Breast epithelium (tissue), 4 donors: ENCODE data around the gene ARID5B. TPM values are rescaled to one million over a fixed set of nuclear protein-coding genes. Genes with fewer than 3 reads are reported as not detected.

ENCODE experiments used
- DNase-seq, 2 donors: peaks; one replicate each; pipeline ENCODE4 v3.0.0-alpha.2; 2019; ENCODE audit warnings: low spot score in 2 of 2
- H3K27ac ChIP-seq, 2 donors: fragments of 200-600 bp; sonication (generic) in 1 of 2; one replicate each; pipeline ENCODE4 v1.5.1; 2016 to 2019; ENCODE audit warnings: mild to moderate bottlenecking in 1 of 2
- H3K27me3 ChIP-seq, 2 donors: fragments of 200-600 bp; sonication (generic) in 1 of 2; one replicate each; pipeline versions ENCODE4 v1.5.1 to v1.6.0; 2017 to 2019; ENCODE audit warnings: control low read depth in 1 of 2, mild to moderate bottlenecking in 1 of 2
- H3K36me3 ChIP-seq: fragments of 200-600 bp; one replicate; pipeline ENCODE4 v1.5.1; 2019
- H3K4me1 ChIP-seq, 2 donors: fragments of 200-600 bp; sonication (generic); one replicate each; pipeline ENCODE4 v1.5.1; 2016 to 2019; ENCODE audit warnings: control low read depth in 1 of 2
- H3K4me3 ChIP-seq, 3 donors: fragments of 200-600 bp; sonication (generic); 1 replicate in 2 of 3; 2 replicates in 1 of 3; pipeline ENCODE4 v1.5.1; 2016 to 2019; ENCODE audit warnings: mild to moderate bottlenecking in 3 of 3, moderate library complexity in 2 of 3
- H3K9me3 ChIP-seq, 2 donors: fragments of 200-600 bp; sonication (generic) in 1 of 2; one replicate each; pipeline ENCODE4 v1.5.1; 2016 to 2019; ENCODE audit warnings: control low read depth in 1 of 2
- CTCF ChIP-seq, 3 donors: fragments of 450-650 bp; IDR thresholded peaks; one replicate each; pipeline ENCODE4 v1.5.1; 2016 to 2017; ENCODE audit warnings: antibody characterized with exemption in 3 of 3, mild to moderate bottlenecking in 3 of 3, moderate library complexity in 3 of 3
- POLR2A ChIP-seq: fragments of 450-650 bp; IDR thresholded peaks from one replicate; pipeline ENCODE4 v1.6.1; 2016; ENCODE audit warnings: antibody characterized with exemption, mild to moderate bottlenecking, moderate library complexity
- POLR2AphosphoS5 ChIP-seq, 3 donors: sonication (generic); formaldehyde crosslinking; IDR thresholded peaks; one replicate each; pipeline ENCODE4 v1.6.1; 2017; ENCODE audit warnings: antibody characterized with exemption in 3 of 3
- intact Hi-C: fragments of 100-400 bp; cut with DNase I; formaldehyde crosslinking; loops from one replicate; pipeline ENCODE4 v1.15.1; 2023; ENCODE audit warnings: low total_unique reads
- total RNA-seq, 3 donors: library from RNA; depleted of rRNA; stranded (reverse); fragments of >200 nt; gene quantifications; one replicate each; pipeline ENCODE4 v1.1.0, GENCODE V29; 2016

Gene ARID5B
- total RNA-seq, 3 donors from 2014 or later: 89.5 to 166 (median 125) TPM

GRCh38 chr10:62095181-62096122, 194.0 kb downstream of the ARID5B start:
- Histone ChIP-seq H3K4me1 (peaks cover 7 to 29% of the 10 kb centered on the region in 2 donors), H3K36me3 (peaks cover 9% of the 10 kb centered on the region), H3K4me3 (peak overlapping the region in 1 of 3 donors; percentile 32), H3K27me3 (no peaks in the 10 kb centered on the region), H3K27ac (peak overlapping the region; percentile 71 to 89), H3K9me3 (no peaks in the 10 kb centered on the region)
- TF ChIP-seq CTCF (IDR thresholded peaks at IDR 0.05) (no peak), POLR2AphosphoS5 (IDR thresholded peaks at IDR 0.05) (peak in 2 of 3 donors; percentile 31 to 70)
- no peak for DNase-seq
- intact Hi-C loops: loop anchor here (10.0 kb wide), 1 partner anchor 1131 kb away; no protein-coding TSS in a partner anchor

GRCh38 chr10:62096256-62096933, 194.9 kb downstream of the ARID5B start:
- peak overlapping the region in 1 of 3 donors; percentile 7 for H3K4me3 ChIP-seq
- DNase-seq: no peak
- peaks cover 7 to 29% of the 10 kb centered on the region in 2 donors for H3K4me1 ChIP-seq
- TF ChIP-seq CTCF (IDR thresholded peaks at IDR 0.05) (no peak), POLR2A (no peak), POLR2AphosphoS5 (IDR thresholded peaks at IDR 0.05) (no peak)
- peaks cover 9% of the 10 kb centered on the region for H3K36me3 ChIP-seq
- intact Hi-C loops: loop anchor here (10.0 kb wide), 1 partner anchor 1132 kb away; no protein-coding TSS in a partner anchor
- H3K27ac ChIP-seq: peak overlapping the region; percentile 71 to 84
- no peaks in the 10 kb centered on the region for H3K9me3 ChIP-seq
- no peaks in the 10 kb centered on the region for H3K27me3 ChIP-seq

DNA sequence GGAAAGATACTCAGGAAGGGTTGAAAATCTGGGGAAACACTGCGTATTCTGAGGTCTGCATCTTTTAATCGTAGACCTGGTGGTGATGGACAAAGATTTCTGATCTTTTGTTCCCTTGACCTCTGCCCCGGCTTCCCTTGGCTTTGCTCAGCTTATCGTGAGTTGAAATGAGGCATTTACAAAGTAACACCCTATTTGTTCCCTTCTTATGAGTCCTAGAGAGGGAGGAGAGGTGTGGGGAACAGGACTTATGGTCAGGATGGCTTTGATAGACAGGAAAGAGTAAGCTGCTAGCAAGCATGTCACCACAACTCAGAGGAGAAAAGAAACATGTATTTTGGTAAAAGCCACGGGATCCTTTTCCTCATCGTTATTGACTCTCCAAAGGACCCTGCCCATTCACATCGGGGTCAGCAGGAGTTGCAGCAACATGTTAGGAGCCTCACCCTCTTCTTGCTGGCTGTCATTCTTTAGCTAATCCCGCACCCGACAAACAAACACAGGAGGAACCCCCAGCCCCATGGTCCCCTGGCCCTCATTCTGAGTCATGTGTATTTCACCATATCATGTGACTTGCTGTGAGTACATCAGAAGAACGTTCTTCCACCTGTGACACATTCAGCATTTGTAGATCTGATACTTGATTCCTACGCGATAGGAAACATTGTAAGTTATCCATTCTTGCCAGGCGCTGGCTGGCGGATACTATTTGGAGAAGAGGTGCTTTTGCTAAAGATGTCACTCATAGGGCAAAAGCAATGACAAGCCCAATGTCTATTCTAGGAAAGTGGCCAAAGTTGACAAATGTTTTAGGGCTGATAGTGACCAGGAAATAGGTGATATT, 197.0 kb downstream of the ARID5B start:
- no peak for TF ChIP-seq POLR2A
- no peak for TF ChIP-seq CTCF (IDR thresholded peaks at IDR 0.05)
- no peaks in the 10 kb centered on the region for H3K9me3 ChIP-seq
- peak overlapping the region; percentile 71 to 84 for H3K27ac ChIP-seq
- intact Hi-C loops: loop anchor here (10.0 kb wide), 1 partner anchor 1134 kb away; no protein-coding TSS in a partner anchor
- H3K4me3 ChIP-seq: no peak overlapping the region
- no peaks in the 10 kb centered on the region for H3K27me3 ChIP-seq
- DNase-seq: no peak
- peaks cover 7 to 20% of the 10 kb centered on the region in 2 donors for H3K4me1 ChIP-seq
- H3K36me3 ChIP-seq: no peaks in the 10 kb centered on the region

DNA sequence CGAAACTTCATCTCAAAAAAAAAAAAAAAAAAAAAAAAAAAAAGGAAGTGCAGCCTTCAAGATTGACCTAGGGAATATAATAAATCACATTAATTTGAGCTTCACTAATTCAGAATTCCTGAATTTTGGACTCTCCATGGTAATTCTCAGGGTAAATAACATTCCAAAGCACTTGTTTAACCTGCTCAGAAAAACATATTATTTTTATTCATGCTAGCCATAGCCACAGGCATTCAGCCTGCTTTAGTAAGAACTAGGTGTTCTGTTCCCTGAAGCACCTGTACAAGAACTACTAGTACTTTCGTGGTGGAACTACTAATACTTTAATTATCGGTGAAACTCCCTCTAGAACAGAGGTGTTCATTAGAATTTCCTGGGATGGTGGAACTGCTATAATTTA, 197.8 kb downstream of the ARID5B start:
- no peaks in the 10 kb centered on the region for H3K27me3 ChIP-seq
- no peak for TF ChIP-seq POLR2A
- peak in 1 of 3 donors; percentile 38 for TF ChIP-seq POLR2AphosphoS5 (IDR thresholded peaks at IDR 0.05)
- H3K4me1 ChIP-seq: peaks cover 4 to 18% of the 10 kb centered on the region in 2 donors
- no peak overlapping the region for H3K4me3 ChIP-seq
- H3K9me3 ChIP-seq: no peaks in the 10 kb centered on the region
- no peaks in the 10 kb centered on the region for H3K36me3 ChIP-seq
- intact Hi-C loops: loop anchor here (10.0 kb wide), 1 partner anchor 1134 kb away; no protein-coding TSS in a partner anchor
- DNase-seq: no peak
- peak overlapping the region; percentile 29 to 71 for H3K27ac ChIP-seq

DNA sequence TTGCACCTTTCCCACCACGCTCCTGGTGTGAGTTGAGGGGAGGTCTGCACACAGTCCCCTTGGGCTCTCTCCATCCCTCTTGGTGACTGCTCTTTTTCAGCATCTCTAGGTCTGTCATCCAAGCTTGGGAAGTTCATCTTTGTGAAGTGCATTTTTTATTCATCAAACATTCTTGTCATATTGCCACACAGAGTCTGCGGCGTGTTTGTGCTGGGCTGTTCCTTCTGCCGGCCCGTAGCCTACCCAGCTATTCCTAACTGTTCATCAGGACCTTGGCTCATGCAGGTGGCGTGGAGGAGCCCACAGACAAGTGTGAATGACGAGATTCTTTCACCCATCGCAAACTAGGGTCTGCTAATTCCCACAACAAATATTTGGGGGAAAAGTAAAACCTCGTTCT, 202.4 kb downstream of the ARID5B start:
- no peak for TF ChIP-seq POLR2AphosphoS5 (IDR thresholded peaks at IDR 0.05)
- no peak for TF ChIP-seq POLR2A
- no peak for TF ChIP-seq CTCF (IDR thresholded peaks at IDR 0.05)
- no peaks in the 10 kb centered on the region for H3K27me3 ChIP-seq
- no peaks in the 10 kb centered on the region for H3K4me1 ChIP-seq
- no peak overlapping the region for H3K4me3 ChIP-seq
- no peaks in the 10 kb centered on the region for H3K9me3 ChIP-seq
- no peak for DNase-seq
- no peaks in the 10 kb centered on the region for H3K36me3 ChIP-seq
- H3K27ac ChIP-seq: no peak overlapping the region
- intact Hi-C loops: loop anchor here (10.0 kb wide), 1 partner anchor 51 kb away; no protein-coding TSS in a partner anchor
